Raji (cell line): ENCODE results near the gene RFX4.

Experiments
- POLR2A ChIP-seq: IDR thresholded peaks from 2 replicates; pipeline ENCODE4 v1.6.1; 2011; ENCODE audit warnings: low read depth, low read length, control low read depth; ENCODE audit not compliant: insufficient read depth

Gene RFX4

DNA sequence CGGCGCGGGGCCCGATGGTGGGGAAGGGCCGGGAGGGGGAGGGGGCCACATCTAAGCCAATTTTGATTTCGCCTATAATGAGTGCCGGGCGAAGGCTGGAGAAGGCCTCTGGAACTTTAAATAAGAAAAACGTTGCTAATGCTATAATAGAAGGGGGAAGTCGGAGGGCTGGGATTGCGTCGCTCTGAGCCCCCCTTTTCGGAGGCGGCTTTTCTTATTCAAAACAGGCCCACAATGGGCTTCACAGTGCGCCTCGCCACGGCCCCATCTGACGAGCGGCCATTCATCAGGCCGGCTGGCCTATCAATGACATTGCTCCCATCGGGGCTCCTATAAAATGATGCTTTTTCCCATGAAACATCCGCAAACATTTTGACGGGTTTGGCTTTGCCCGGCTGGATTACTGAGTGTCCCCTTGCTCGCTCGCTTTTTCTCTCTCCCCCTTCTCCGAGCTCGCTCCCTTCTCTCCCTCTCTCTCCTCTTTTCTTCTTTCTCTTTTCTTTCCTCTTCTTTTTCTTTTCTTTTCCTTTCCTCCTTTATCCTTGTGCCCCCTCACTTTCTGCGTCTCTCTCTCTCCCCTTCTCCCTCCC lies at the start of gene RFX4:
RFX4 (plus strand) TSS at position 364 of the 590 bp plus-strand sequence. CDS start 317 bp downstream, outside the sequence.
- TF ChIP-seq POLR2A = no peak

GRCh38 chr12:106541201-106541600 lies 41.6 kb upstream of the RFX4 start:
- no peak for TF ChIP-seq POLR2A

GRCh38 chr12:106551410-106551809 lies 31.4 kb upstream of the RFX4 start:
- no peak for TF ChIP-seq POLR2A

DNA sequence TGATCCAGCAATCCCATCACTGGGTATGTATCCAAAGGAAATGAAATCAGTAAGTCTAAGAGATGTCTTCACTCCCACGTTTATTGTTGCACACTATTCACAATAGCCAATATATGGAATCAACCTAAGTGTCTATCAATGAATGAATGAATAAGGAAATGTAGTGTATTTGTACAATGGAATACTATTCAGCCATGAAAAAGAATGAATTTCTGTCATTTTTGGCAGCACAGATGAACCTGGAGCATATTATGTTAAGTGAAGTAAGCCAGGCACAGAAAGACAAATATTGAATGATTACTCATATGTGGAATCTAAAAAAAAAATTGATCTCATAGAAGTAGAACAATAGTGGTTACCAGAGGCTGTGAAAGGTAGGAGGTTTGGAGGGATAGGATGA lies 30.6 kb upstream of the RFX4 start:
- no peak for TF ChIP-seq POLR2A

DNA sequence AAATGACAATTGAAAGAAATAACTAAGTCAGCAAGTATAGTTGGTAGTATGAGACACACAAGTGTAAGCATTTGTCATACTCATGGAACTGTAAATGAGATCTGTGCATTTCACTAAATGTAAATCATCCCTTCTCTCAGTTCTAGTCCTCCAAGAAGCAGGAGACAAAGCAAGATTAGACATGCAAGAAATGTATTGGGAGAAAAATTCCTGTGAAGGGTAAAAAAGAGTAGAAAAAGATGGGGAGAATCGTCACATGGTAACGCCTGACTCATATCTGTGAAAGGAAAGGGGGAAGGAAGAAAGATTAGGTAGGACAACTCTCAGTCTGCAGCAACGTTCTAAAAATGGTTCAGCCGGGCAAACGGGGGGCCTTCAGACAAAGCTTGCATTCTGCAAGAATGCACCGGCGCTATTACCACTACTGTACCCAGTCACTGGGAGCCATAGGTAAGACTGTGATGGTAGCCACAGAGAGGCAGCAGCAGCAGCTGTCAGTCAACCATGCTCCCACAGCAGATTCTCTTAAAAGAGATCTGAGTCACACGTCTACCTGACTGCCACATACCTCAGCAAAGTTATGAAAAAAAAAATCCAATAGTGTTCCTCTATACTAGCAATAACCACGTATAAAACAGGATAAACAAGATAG lies 18.0 kb upstream of the RFX4 start:
- no peak for TF ChIP-seq POLR2A

DNA sequence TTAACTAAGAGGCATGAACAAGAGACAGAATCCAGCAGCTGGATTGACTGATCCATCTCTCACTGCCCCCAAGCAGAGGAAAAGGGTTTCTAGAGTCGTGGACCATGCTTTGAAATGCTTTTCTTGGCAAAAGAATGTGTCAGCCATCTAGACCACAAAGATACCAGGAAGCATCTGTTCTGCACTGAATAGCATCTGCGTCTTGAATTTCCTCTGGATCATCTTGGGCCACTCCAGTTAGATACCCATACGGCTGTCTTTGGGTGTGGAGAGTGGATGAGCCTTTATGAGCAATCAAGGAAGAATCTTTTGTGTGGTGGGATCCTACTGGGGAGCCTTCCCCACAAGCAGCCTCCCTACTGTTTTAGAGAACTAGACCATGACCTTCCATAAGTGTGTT lies 16.0 kb upstream of the RFX4 start:
- no peak for TF ChIP-seq POLR2A

- no peak for TF ChIP-seq POLR2A
Measured at GRCh38 chr12:106573239-106573638, 9.6 kb upstream of the RFX4 start.

DNA sequence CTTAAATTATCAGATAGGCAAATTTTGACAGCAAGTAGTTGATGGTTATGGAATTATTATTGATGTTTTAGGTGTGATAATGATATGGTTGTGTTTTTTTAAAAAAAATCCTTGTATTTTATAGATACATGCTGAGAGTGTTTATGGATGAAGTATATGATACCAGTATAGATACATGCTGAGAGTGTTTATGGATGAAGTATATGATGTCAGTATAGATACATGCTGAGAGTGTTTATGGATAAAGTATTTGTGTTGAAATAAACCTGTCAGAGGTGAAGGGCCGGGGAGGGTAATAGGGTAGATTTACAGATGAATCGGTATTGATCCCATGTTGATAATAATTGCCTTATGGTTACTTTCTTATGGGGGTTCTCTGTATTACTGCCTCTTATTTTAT lies 6.0 kb upstream of the RFX4 start:
- no peak for TF ChIP-seq POLR2A

GRCh38 chr12:106580671-106581508 lies 1.9 kb upstream of the RFX4 start:
- no peak for TF ChIP-seq POLR2A

DNA sequence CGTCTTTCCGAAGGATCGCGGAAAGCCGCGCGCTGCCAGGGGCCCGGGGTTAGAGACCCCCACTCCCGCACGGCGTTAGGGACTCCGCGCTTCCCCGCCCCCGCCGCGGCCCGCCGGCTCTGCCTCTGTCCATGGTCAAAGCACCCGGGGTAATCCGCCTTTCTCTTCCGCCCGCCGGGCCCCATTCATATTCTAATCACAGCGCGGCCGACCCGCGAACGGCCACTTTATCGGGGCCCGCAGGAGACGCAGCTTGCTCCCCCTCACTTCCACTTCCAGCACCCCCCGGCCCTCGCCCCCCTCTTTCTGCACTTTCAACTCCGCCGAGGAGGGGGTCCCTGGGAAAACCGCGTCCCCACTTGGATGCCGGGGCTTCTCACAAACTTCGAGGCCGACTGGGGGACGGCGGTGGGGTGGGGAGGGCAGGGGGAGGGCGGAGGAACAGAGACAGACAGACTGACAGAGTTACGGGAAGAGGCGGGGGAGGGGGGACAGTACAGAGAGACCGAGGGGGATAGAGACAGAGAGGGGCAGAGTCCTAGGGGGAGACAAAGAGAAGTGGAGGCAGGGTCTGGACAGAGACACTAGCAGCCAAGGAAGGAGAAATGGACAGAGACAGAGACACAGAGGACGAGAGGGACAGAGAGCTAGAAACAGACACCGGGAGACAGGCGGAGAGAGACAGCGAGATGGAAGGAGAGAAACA lies 1.1 kb upstream of the RFX4 start:
- no peak for TF ChIP-seq POLR2A

DNA sequence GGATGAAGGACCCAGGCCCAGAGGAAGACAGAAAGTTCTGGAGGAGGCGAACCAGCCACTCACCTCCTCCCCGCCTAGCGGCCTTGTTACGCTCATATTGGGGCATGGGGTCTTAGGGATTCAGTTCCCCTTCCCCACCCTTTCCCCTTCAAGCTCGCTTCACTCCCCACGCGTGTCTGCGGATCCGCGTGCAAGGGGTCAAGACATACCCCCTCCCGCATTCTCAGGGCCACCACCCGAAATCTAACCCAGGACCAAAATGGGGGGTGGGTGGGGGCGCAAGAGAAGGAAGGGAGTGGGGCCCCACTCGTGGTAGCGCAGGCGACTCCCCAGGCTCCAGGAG lies 584 bp upstream of the RFX4 start:
- no peak for TF ChIP-seq POLR2A

- TF ChIP-seq POLR2A = no peak
Measured at GRCh38 chr12:106583242-106584103, 669 bp downstream of the RFX4 start.

DNA sequence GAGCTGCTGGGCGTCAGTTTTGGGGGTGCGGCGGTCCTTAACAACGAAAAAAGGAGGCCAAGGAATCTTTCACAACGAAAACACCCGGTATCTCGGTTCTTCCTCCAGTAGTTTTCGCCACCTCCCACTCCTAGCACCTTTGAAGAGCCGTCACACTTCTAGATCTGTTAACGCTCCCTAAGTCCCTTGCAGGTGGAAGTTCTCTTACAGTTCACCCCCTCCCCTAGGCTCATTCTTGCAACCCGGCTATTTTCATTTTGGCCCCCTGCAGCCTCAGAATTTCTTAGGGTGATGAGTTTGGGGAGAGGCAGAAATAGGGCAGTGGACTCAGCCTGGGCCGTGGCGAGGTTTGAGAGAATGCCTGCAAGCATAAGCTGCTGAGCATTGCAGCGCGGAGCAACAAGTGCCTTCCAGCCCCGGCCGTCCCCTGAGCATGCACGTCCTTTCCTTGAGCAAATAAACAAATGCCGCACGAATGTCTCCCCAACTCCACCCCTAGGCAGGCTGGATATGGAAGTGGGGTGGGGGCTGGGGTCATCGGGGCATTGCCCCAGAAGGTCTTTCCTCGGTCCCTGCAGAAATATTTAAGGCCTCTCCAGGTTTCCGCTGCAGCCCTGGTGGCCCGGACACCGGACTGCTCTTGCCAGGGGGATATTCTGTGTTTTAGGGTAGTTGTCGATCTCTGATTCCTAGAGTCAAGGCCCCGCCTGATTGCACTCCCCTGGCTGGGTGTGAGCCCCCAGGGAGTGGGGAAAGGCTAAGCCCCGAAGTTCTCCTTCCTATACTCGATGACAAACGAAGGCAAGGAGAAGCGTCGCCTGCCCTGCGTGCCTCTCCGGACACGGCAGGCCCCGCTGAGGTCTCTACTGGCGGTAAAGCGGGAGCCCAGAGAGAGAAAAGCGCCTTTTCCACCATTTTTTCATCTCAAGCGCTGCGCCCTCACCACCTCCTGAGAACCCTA lies 1.6 kb downstream of the RFX4 start:
- no peak for TF ChIP-seq POLR2A
